NCI-H82 (cell line): ENCODE data around the gene SLC44A1.
A peak's percentile ranks its signal among the peaks of the same experiment; 100 is the strongest.
"Not testable (repeated sequence)": the region's sequence is repeated elsewhere in the genome, so short reads cannot be mapped to it uniquely, and the experiment has no call there.

Experiments used
- DNase-seq: peaks from one replicate; lab custom pipeline; 2025; lab: John Stamatoyannopoulos, UW

The SLC44A1 gene

GRCh38 chr9:105242557-105242956, 1.9 kb upstream of the SLC44A1 start:
- no peak for DNase-seq

GRCh38 chr9:105243015-105243686, 1.3 kb upstream of the SLC44A1 start:
- no peak for DNase-seq

GRCh38 chr9:105244734-105245028, 230 bp downstream of the SLC44A1 start:
- no peak for DNase-seq

GRCh38 chr9:105245029-105245890, 809 bp downstream of the SLC44A1 start:
- peak; percentile 64 for DNase-seq

- no peak for DNase-seq
Observed at GRCh38 chr9:105245891-105246161, 1.4 kb downstream of the SLC44A1 start.

- no peak for DNase-seq
Observed at GRCh38 chr9:105246656-105247173, 2.3 kb downstream of the SLC44A1 start.

- DNase-seq, result no peak
Observed at GRCh38 chr9:105248691-105249090, 4.2 kb downstream of the SLC44A1 start.

- DNase-seq, result no peak
Observed at GRCh38 chr9:105251133-105251532, 6.7 kb downstream of the SLC44A1 start.

- DNase-seq, result no peak
Observed at GRCh38 chr9:105251733-105252404, 7.4 kb downstream of the SLC44A1 start.

- no peak for DNase-seq
Observed at GRCh38 chr9:105252405-105252756, 7.9 kb downstream of the SLC44A1 start.

GRCh38 chr9:105254226-105254625, 9.8 kb downstream of the SLC44A1 start:
- no peak for DNase-seq

GRCh38 chr9:105255421-105255820, 11.0 kb downstream of the SLC44A1 start:
- DNase-seq, result no peak

GRCh38 chr9:105256569-105256968, 12.1 kb downstream of the SLC44A1 start:
- DNase-seq, result not testable (repeated sequence)

- DNase-seq, result no peak
Observed at GRCh38 chr9:105257809-105258208, 13.4 kb downstream of the SLC44A1 start.

- no peak for DNase-seq
Observed at GRCh38 chr9:105258225-105258737, 13.8 kb downstream of the SLC44A1 start.

GRCh38 chr9:105259274-105259673, 14.8 kb downstream of the SLC44A1 start:
- no peak for DNase-seq

GRCh38 chr9:105259731-105260612, 15.5 kb downstream of the SLC44A1 start:
- no peak for DNase-seq

- no peak for DNase-seq
Observed at GRCh38 chr9:105262497-105262896, 18.0 kb downstream of the SLC44A1 start.

- no peak for DNase-seq
Observed at GRCh38 chr9:105264380-105264779, 19.9 kb downstream of the SLC44A1 start.

GRCh38 chr9:105268254-105268653, 23.8 kb downstream of the SLC44A1 start:
- not testable (repeated sequence) for DNase-seq

GRCh38 chr9:105269593-105269992, 25.1 kb downstream of the SLC44A1 start:
- peak; percentile 7 for DNase-seq

GRCh38 chr9:105270711-105271110, 26.3 kb downstream of the SLC44A1 start:
- DNase-seq, result no peak
